Ovary (tissue), 9 donors: ENCODE data around the gene ZDHHC22. TPM values are rescaled to one million over a fixed set of nuclear protein-coding genes. Genes with fewer than 3 reads are reported as not detected.
A peak's percentile ranks its signal among the peaks of the same experiment; 100 is the strongest.

Source experiments
- DNase-seq, 5 donors: peaks; one replicate each; pipeline ENCODE4 v3.0.0-alpha.2; 2019 to 2020
- H3K27ac ChIP-seq, 2 donors: fragments of 200-600 bp; one replicate each; pipeline versions ENCODE4 v1.5.1 to v1.8.0; 2019 to 2022
- H3K27me3 ChIP-seq: fragments of 200-600 bp; one replicate; pipeline ENCODE4 v1.8.0; 2022
- H3K36me3 ChIP-seq: fragments of 200-600 bp; sonication (generic); one replicate; pipeline ENCODE4 v1.5.1; 2019
- H3K4me1 ChIP-seq: one replicate; pipeline ENCODE4 v1.8.1; 2013; ENCODE audit warnings: mild to moderate bottlenecking, moderate library complexity; ENCODE audit not compliant: insufficient read depth
- H3K4me3 ChIP-seq: fragments of 200-600 bp; sonication (generic); one replicate; pipeline ENCODE4 v1.5.1; 2017
- H3K9me3 ChIP-seq, 2 donors: fragments of 200-600 bp in 1 of 2; sonication (generic) in 1 of 2; one replicate each; pipeline versions ENCODE4 v1.5.1 to v1.8.1; 2013 to 2019; ENCODE audit warnings: mild to moderate bottlenecking in 1 of 2, moderate library complexity in 1 of 2
- CTCF ChIP-seq, 3 donors: fragments of 450-650 bp in 2 of 3; fragments of 200-600 bp in 1 of 3; IDR thresholded peaks; one replicate each; pipeline versions ENCODE4 v1.5.1 to v1.8.0; 2016 to 2022; ENCODE audit warnings: antibody characterized with exemption in 3 of 3, mild to moderate bottlenecking in 1 of 3
- EP300 ChIP-seq: sonication (generic); formaldehyde crosslinking; IDR thresholded peaks from one replicate; pipeline ENCODE4 v1.6.1; 2017; ENCODE audit warnings: antibody characterized with exemption
- POLR2A ChIP-seq: fragments of 450-650 bp; IDR thresholded peaks from one replicate; pipeline ENCODE4 v1.6.1; 2017; ENCODE audit warnings: antibody characterized with exemption, mild to moderate bottlenecking, moderate library complexity
- WGBS, 3 donors: extraction: QIAGEN DNeasy Blood & Tissue Kit in 1 of 3; methylation state at CpG; one replicate each; pipeline versions ENCODE4 v1.1.5 to v1.1.7; 2013 to 2017; 5-methylcytosine and 5-hydroxymethylcytosine counted together
- intact Hi-C, 4 donors: fragments of 100-400 bp; cut with DNase I; formaldehyde crosslinking; loops; one replicate each; pipeline versions ENCODE4 v1.11.0 to v1.15.1; 2022 to 2023
- polyA plus RNA-seq, 2 donors: library from polyadenylated mRNA; stranded (reverse); fragments of 200-250 nt in 1 of 2; fragments of 350-450 nt in 1 of 2; fragmentation: Illumina TruSeq in 1 of 2; extraction: RNeasy Lipid Tissue Mini Kit (QIAGEN cat#74804) in 1 of 2; gene quantifications; one replicate each; pipeline ENCODE4 v1.2.3, GENCODE V29; 2013 to 2014
- total RNA-seq, 7 donors: library from RNA; depleted of rRNA in 2 of 7; stranded (reverse); fragments of >200 nt in 2 of 7; fragmentation: NEBNext Ultra II Directional in 3 of 7; extraction: Animal tissue kit (Norgen Biotek cat#: 25700) in 3 of 7; gene quantifications; one replicate each; pipeline versions ENCODE4 v1.1.0 to v1.2.4, GENCODE V29; 2016 to 2023
- donor health status: DM: no; HTN: no; CAD: no; lungs with moderate emphysema.
- donor health status: DM: no; HTN: no; CAD: no.
- donor health status: Bipolar disorder and iron deficiency.
- donor health status: DM: yes; HTN: yes; CAD: no.
- donor health status: DM: no; HTN: no; CAD: no.
- donor health status: DM: yes; HTN: yes; CAD: no.

The ZDHHC22 gene
- total and polyA plus RNA-seq, 9 donors = 0.02 TPM; not detected in 8

GRCh38 chr14:77108753-77109152 is 32.8 kb downstream of the ZDHHC22 start:
- Histone ChIP-seq H3K36me3 (no peaks in the 10 kb centered on the region), H3K9me3 (no peaks in the 10 kb centered on the region), H3K4me3 (no peak overlapping the region), H3K27ac (no peak overlapping the region), H3K4me1 (peaks cover 3% of the 10 kb centered on the region), H3K27me3 (no peaks in the 10 kb centered on the region)
- intact Hi-C loops = no loop called here
- no peak for DNase-seq
- WGBS, 3 donors = 90 to 97% (median 91%) methylated on average over 2 of the region's 2 CpGs
- TF ChIP-seq CTCF (IDR thresholded peaks at IDR 0.05) (no peak), POLR2A (no peak), EP300 (no peak)

- H3K27me3 ChIP-seq = no peaks in the 10 kb centered on the region
- H3K4me3 ChIP-seq = no peak overlapping the region
- intact Hi-C loops = no loop called here
- peak in 1 of 5 donors; percentile 48 for DNase-seq
- no peaks in the 10 kb centered on the region for H3K36me3 ChIP-seq
- peaks cover 3% of the 10 kb centered on the region for H3K4me1 ChIP-seq
- WGBS, 3 donors = 72 to 83% (median 79%) methylated on average over 2 of the region's 2 CpGs
- H3K27ac ChIP-seq = no peak overlapping the region
- H3K9me3 ChIP-seq = no peaks in the 10 kb centered on the region
- no peak for TF ChIP-seq POLR2A
- TF ChIP-seq CTCF (IDR thresholded peaks at IDR 0.05) = no peak
- no peak for TF ChIP-seq EP300
Observed at GRCh38 chr14:77107228-77107627, 34.4 kb downstream of the ZDHHC22 start.

- H3K27me3 ChIP-seq = no peaks in the 10 kb centered on the region
- WGBS, 3 donors = 86 to 94% (median 88%) methylated on average over 3 of the region's 3 CpGs
- H3K36me3 ChIP-seq = no peaks in the 10 kb centered on the region
- H3K4me1 ChIP-seq = no peaks in the 10 kb centered on the region
- no peak overlapping the region for H3K4me3 ChIP-seq
- no peak overlapping the region for H3K27ac ChIP-seq
- no peaks in the 10 kb centered on the region for H3K9me3 ChIP-seq
- no peak for DNase-seq
- intact Hi-C loops = no loop called here
- TF ChIP-seq POLR2A (no peak), EP300 (no peak), CTCF (IDR thresholded peaks at IDR 0.05) (no peak)
Observed at GRCh38 chr14:77106666-77107065, 34.9 kb downstream of the ZDHHC22 start.

- intact Hi-C loops = no loop called here
Observed at GRCh38 chr14:77105145-77105939, 36.2 kb downstream of the ZDHHC22 start.

More at GRCh38 chr14:77105145-77105939, 36.2 kb downstream of the ZDHHC22 start:
- no peak for TF ChIP-seq CTCF (IDR thresholded peaks at IDR 0.05)
- no peak for TF ChIP-seq POLR2A
- TF ChIP-seq EP300 = no peak
- WGBS, 3 donors = 65 to 79% (median 74%) methylated on average over 6 of the region's 6 CpGs
- Histone ChIP-seq H3K4me1 (peaks cover 1% of the 10 kb centered on the region), H3K27me3 (no peaks in the 10 kb centered on the region), H3K4me3 (no peak overlapping the region), H3K9me3 (no peaks in the 10 kb centered on the region), H3K36me3 (no peaks in the 10 kb centered on the region), H3K27ac (no peak overlapping the region)
- no peak for DNase-seq
